HG03108 (cell line): ENCODE data around the gene PCYT2.
A peak's percentile ranks its signal among the peaks of the same experiment; 100 is the strongest.

Source experiments
- ATAC-seq: cut with Tn5 transposase; IDR thresholded peaks from one replicate; pipeline ENCODE4 v1.9.1; 2021; ENCODE audit warnings: moderate library complexity; ENCODE audit not compliant: unreplicated experiment

The PCYT2 gene

DNA sequence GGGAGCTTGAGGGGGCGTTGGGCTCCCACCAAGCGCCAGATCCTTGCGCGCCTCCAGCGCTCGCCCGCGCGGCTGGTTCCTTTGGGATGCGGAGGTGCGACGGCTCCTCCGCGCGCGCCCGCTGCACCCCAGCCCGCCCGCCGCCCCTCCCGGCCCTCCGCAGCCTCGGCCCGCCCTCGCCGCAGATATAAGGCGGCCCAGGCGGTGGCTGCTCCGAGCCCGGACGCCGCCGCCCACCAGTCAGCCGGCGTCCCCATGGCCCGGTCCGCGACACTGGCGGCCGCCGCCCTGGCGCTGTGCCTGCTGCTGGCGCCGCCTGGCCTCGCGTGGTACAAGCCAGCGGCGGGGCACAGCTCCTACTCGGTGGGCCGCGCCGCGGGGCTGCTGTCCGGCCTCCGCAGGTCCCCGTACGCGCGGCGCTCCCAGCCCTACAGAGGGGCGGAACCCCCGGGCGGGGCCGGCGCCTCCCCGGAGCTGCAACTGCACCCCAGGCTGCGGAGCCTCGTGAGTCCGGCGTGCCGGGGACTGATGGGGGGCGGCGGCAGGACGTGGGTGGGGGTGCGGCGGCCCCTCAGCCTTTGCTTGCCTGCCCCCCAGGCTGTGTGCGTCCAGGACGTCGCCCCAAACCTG is 9.1 kb downstream of the PCYT2 start, which contains the start of gene NPB:
Gene NPB (plus strand): TSS at position 216 of the 630 bp plus-strand sequence. CDS start 40 bp downstream, at position 256.
- ATAC-seq, result no peak

DNA sequence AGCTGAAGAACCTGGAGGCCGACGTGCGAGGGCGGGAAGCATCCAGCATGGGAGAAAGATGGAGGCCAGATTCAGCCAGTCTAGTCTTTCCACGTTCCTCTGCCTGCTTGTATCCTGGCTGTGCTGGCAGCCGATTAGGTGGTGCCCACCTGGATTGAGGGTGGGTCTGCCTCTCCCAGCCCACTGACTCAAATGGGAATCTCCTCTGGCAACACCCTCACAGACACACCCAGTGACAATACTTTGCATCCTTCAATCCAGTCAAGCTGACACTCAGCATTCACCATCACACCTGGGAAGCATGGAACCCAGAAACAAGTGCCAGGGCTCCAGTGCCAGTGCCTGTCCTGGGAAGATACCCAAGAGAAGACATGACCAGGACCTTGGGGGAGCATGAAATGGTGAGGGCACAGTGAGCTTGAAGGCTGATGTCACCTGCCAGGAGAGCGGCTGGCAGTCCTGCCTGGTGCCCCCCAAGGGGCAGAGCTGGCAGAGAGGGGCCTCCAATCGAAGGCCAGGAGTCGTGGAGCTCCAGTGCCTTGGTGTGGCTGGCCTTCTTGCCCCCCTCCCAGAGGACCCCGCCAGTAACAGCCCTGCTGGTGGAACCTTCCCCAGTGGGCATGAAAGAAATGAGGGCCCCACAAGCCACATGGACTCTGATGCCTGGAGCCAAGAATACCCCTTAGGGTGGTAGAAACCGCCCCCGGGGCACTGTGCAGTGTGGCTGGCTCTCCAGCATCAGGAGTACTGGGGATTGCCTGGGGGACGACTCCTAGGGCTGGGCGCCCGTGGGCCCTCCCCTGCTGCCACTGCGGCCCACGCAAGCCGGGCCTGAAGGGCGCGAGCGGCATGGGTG is 9.8 kb downstream of the PCYT2 start:
- ATAC-seq, result no peak

DNA sequence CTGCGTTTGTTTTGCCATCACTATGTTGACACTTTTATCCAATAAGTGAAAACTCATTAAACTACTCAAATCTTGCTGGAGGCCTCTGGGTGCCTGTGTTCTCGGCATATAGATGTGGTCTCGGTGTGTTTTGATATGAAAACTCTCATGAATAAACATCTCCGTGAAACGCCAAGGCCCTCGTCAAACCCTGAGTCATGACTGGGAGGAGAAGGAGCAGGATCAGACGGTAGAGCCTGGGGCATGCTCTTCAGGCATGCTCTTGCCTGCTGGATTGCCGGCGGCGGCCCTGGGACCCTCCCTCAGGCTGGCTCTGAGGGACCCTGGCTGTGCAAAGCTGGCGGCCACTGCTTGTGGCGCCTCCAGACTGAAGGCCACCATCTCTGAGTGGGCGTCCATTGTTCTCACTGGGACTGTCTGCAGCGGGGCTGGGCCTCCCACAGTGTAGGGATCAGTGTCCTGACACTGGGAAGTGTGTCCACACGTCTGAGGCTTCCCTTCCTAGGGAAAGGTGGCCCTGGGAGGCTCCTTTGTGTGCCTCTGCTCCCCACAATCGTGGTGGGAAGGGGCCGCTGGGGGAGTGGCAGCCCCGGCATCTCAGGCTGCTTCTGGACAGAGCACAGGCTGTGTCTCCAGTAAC is 10.9 kb downstream of the PCYT2 start:
- no peak for ATAC-seq

DNA sequence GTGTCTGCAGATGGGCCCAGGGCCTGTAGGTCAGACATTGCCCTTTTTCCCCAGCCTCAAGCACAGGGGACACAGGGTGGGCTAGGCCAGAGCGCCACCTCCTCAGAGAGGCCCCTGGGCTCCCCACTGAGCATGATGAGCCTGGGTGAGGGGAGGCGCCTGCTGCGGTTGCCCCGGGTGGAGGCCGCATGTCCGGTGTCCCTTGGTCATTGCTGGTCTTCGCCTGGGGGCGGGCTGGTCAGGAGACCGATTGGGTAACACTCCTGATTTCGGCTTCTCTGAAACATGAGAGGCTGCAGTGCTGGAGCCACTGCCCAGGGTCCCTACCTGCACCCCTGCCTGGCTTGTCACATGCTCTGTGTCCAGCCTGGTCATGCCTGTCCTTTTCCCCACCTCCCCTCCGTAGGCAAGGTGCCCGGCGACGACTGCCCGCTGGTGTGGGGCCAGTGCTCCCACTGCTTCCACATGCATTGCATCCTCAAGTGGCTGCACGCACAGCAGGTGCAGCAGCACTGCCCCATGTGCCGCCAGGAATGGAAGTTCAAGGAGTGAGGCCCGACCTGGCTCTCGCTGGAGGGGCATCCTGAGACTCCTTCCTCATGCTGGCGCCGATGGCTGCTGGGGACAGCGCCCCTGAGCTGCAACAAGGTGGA is 11.6 kb downstream of the PCYT2 start:
- no peak for ATAC-seq

DNA sequence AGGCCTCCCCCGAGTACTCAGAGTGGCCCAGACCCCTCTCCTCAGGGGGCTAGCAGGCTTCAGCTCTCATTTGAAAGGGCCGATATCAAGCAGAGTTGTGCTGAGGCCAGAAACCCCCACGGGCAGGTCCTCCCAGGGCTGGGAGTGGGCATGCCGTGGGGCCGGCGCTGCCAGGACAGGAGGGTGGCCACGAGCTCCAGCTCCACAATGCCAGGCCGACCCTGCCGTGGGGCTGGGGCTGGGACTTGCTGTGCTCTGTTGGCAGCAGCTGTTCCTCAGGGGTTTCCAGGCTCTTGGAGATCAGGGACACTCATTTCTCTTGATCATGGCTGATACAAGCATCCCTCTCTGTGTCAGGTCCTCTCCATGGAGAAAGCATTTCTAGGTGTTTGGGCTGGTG is 12.3 kb downstream of the PCYT2 start:
- no peak for ATAC-seq

DNA sequence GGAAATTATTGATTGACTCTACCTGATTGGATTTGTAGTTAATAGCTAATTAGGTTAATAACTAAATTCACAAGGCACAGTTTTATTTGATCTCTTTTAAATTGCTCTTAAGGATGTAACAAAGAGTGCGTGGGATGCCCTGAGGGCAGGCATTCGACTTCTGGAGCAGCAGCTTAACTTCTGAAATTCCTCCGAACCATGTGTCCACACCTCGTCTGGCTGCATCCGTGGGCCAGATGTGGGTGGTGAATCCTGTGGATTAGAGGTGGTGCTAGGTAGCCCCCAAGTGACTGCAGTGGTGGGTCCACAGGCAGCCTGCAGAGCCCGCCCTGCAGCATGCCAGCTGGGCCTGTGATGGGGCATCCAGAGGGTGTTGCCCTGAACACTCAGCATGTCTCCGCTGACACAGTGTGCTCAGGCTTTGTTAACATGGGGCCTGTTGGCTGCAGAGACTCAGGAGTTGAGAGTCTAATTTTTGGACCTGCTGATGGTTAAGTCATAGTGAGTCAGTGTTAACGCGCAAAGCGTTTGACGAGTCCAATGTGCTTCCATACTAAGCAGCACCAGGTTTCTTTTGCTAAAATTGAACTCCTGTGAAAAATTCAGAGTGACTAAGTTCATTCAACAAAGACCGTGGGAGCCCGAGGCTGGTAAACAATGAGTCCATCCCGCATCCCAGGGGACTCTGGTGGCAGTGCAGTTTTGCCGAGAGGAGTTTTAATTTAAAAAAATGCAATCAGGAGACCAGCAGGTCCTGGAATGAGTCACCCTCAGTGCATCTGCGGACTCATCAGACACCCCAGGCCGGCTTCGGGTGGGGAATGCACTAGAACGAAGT is 13.0 kb downstream of the PCYT2 start:
- no peak for ATAC-seq

DNA sequence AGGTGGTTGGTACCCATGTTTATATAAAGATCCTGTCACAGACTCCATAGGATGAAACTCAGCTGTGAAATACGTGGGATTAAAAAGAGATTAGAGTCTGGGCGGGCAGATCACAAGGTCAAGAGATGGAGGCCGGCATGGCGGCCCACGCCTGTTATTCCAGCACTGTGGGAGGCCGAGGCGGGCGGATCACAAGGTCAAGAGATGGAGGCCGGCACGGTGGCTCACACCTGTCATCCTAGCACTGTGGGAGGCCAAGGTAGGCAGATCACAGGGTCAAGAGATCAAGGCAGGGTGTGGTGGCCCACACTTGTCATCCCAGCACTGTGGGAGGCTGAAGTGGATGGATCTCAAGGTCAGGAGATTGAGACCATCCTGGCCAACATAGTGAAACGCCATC is 15.8 kb downstream of the PCYT2 start:
- ATAC-seq, result no peak

DNA sequence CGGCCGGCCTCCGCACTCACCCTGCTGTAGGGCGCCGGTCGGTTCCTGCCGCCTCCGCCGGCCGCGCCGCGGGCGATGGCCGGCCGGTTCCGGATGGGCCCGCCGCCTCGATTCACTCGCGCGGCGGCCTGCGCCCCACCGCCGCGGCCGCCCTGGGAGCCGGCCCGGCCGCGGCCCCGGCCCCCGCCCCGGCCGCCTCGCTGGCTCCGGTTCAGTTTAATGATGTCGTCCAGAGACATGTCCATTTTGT is 20.0 kb downstream of the PCYT2 start:
- ATAC-seq, result no peak

DNA sequence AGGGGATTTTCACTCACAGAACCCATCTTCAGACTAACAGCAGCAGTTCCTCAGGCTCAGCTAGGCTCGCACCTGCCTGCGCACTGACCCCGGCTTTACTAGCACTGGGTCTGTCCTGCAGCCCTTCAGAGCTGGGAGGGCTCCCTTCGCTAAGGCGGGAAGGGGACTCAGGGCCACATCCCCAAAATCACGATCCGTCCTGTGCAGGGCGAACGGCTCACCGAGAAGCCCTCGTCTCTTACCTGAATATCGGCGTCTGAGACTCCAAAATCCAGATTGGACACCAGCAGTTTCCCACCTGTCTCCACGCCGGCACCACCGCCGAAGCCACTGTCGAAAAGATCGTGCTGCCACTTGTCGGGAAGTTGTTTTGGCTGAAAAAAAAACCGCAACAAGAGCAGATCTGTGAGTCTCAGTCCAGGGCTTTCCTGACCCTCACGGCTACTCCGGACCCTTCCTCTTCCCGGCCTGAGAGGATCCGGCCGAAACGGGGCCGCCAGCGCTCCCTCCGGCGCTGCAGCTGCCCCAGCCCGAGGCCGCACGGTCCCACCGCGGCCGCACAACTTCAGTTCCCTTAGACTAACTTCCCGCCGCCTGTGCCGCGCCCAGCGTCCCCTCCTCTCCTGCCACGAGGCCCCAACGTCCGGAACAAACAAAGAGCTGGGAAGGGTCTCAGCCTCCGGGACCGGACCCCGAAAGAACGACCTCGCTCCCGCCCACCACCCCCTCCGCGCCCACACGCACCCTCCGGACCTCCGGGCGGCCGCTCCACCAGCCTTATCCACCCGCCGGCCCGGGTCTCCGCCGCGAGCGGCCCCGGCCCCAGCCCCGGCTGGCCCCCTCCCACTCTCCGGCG is 20.5 kb downstream of the PCYT2 start:
- ATAC-seq, result peak; percentile 11

DNA sequence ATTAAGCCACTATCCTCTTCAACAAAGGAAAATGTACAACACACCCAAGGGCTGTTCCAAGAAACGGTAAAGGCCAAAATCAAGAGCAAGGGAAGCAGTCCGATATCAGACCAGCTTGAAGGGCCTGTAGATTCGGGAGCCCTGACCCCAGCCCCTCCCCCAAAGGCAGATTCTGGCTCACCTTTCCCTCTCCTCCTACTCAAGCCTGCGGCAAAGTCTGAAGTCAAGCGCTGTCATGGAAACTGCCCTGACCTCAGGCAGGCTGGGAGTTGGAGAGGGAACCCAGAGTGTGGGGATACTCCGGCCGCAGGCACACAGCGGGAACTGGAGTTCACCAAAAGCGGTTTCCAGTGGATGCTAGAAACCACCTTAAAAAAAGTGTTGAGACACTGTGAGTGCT is 21.6 kb downstream of the PCYT2 start:
- ATAC-seq, result no peak

DNA sequence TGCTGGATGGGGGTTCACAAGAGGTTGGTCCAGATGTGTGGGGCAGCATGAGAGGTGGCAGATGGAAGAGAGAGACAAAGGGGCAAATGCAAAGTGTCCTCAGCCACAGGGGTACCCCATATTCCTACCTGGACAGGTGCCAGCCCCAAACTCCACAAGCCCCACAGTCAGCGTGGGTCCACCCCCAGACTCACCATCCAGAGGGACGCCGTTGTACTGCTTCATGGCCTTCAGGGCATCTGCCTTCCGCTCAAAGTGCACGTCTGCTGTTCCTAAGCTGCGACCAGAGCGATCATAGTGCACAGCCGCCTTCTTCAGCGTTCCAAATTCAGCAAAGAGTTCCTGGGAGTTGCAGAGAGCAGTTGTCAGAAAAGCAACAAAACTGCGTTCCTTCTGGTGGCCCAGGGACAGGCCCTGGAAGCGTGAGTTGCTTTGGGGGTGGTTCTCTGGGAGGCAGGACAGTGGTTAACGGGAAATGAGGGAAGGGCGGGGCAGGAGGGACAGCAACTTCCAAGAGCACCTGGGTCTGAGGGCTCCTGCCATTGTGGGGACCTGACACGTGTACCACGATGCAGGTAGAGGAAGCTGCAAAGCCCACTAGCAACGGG is 22.1 kb downstream of the PCYT2 start:
- no peak for ATAC-seq

DNA sequence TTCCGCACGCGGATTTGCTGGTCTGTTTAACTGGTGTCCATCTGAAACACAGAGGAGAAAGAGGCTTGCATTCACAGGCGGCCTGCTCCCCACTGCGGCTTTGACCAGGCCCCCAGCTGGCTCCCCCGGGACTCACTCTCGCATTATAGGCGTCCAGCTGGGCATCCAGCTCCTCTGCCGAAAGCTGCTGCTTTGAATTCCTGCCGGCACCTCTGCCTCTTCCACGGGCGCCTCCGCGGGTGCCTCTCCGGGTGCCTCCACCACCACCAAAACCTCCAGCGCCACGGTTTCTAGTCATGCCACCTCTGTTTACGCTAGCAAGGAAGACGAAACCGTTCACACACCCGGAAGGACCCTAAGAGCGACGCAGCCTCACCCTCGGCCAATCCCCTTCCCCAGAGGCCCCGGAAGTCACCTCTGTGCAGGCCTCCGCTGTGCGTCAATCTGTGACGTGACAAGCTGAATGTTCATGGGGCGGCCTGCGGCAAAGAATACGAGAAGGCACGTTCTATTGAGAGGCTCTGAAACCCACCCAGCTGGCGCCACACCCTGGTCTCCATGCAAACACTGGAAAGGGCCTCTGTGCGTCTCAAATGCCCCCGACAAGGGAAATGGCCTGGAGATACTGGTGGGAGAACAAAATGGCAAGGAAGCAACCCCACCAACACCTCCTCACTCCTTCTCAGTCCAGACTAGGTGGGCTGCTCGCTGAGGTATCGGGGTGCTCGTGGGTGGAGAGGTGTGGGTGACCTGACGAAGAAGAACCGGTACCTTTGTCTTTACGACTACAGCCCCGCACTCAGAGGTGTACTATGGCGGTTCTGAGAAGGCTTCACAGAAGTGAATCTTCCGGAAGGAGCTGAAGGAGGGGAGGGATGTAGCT is 22.9 kb downstream of the PCYT2 start:
- ATAC-seq, result no peak

DNA sequence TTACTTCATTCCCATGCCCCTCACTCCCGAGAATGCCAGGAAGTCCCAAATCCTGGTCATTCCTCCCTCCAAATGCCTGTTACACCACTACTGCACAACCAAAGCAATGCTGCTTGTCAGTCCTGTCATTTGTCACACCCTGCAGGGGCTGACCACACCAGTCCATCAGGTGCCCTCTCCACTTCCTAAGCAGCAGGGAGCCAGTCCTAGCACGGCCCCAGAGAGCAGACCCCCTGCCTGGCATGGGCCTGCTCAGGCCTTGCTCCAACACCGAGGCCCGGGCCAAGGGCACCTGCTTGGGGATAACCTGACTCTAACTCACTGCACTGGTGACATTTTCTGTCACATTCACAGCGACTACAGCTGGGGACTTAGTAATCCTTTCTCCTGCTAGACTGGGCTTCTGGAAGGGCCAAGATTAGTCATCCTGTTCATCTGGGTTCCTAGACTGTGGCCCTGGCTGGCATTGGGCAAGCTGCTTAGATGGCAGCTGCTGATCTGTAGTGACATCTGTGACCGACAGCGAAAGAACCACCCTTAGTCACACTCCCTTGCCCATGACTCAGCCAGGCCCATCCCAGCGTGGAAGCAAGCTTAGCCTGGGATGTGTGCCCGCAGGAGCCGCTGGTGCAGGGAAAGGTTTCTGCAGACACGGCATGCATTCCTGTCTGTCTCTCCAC is 25.2 kb downstream of the PCYT2 start:
- no peak for ATAC-seq

DNA sequence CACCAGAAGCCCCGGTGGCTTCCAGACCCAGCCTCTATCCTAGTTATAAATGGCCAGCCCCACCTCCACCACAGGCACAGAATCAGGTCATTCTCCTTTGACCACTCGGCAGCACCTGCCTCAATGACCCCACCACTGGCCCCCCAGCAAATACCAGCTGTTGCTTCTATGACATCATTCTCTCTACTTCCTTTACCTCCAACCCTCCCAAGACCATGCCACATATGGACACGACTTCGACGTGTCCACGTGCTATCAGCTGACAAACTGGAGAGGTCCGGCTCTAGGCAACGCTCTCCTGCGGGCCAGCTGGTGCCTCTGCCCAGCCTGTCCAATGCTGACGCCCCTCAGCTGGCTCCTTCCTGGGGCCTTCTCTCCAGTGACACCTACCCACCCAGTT is 25.7 kb downstream of the PCYT2 start:
- no peak for ATAC-seq

DNA sequence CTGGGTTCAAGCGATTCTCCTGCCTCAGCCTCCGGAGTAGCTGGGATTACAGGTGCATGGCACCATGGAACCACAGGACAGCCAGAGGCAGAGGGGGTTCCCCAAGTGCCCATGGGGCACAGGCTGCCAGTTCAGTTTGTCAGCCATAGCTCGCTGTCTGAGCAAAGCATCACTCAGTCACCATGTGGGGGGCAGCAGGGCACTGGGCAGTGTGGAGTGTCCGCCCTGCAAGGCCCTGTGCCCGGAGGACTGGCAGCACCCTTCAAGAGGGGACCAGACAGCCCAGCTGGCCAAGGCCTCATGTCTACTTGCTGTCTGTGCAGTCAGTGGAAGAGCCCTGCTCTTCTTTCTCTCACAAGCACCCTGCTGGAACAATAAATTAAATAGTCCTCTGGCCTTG is 26.2 kb downstream of the PCYT2 start:
- ATAC-seq, result no peak

DNA sequence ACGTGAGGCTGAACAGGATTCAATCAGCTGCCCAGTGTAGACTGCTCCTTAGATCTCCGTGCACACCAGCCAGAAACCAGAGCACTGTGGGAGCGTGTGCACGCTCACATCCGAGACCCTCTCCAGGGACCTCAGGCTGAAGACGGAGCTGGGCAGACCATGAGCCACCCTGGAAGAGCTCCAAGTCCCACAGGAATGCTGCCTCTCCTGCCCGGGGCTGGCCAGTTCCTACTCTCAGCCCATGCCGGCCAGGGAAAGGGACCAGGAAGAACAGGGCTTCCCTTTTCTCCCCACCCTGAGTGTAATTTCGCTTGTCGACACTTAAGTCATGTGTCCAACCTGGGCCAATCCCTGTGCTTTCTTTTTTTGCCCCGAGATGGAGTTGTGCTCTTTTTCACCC is 26.7 kb downstream of the PCYT2 start:
- ATAC-seq, result no peak

DNA sequence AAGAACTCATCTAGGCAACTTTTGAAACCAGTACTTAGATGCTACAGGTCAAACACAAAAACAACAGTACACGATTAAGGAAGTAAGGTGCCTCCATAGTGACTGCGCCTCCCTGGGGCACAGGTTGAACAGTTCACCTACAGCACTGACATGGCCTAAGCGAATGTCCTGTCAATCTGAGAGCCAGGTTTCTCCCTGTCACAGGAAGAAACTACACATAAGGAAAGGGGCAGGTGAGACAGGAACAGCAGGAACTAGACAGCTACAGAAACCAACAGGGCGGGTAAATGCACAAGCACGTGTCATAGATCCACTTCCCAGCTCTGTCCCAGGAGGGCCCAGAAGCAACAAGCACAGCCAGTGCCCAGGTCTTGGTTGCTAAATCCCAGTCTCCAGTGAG is 32.1 kb downstream of the PCYT2 start:
- no peak for ATAC-seq

DNA sequence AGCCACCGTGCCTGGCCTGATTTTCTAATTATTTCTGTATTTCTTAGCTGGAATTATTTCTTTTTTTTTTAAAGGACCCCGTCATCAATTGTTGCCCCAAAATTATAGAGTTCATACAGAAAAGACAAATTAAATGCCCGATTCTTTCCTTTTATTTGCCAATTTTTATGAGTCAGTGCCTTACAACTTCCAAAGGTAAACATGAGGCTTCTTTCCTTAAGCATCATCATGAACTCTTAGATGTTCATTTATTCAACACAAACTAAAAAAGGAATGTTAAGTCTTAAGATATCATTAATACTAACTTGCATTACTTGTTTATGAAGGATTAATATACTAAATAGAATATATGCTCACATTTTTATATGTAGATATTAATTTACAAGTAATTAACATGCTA is 32.9 kb downstream of the PCYT2 start:
- no peak for ATAC-seq
